Measurements from ENCODE around the gene ADGRV1.

- TF ChIP-seq CTCF (IDR thresholded peaks at IDR 0.05) (no peak), POLR2A (IDR thresholded peaks at IDR 0.05) (no peak)
Measured at GRCh38 chr5:90948969-90949368, 390.4 kb downstream of the ADGRV1 start.
